GM20000 (cell line): ENCODE data around the gene TRIM17.

Experiments used
- DNase-seq: peaks from one replicate; pipeline ENCODE4 v3.0.0; 2012; ENCODE audit warnings: low spot score
- TF ChIP-seq, protein P1 (sequence below): IDR thresholded peaks from 2 replicates; pipeline ENCODE4 v1.5.1; 2012; ENCODE audit warnings: mild to moderate bottlenecking, control low read depth; ENCODE audit errors: extremely low read depth, missing control alignments

Gene TRIM17

DNA sequence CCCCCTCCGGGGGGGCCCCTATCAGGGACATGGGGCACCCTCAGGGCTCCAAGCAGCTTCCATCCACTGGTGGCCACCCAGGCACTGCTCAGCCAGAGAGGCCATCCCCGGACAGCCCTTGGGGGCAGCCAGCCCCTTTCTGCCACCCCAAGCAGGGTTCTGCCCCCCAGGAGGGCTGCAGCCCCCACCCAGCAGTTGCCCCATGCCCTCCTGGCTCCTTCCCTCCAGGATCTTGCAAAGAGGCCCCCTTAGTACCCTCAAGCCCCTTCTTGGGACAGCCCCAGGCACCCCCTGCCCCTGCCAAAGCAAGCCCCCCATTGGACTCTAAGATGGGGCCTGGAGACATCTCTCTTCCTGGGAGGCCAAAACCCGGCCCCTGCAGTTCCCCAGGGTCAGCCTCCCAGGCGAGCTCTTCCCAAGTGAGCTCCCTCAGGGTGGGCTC is 44.9 kb downstream of the TRIM17 start:
- TF ChIP-seq, protein P1, sequence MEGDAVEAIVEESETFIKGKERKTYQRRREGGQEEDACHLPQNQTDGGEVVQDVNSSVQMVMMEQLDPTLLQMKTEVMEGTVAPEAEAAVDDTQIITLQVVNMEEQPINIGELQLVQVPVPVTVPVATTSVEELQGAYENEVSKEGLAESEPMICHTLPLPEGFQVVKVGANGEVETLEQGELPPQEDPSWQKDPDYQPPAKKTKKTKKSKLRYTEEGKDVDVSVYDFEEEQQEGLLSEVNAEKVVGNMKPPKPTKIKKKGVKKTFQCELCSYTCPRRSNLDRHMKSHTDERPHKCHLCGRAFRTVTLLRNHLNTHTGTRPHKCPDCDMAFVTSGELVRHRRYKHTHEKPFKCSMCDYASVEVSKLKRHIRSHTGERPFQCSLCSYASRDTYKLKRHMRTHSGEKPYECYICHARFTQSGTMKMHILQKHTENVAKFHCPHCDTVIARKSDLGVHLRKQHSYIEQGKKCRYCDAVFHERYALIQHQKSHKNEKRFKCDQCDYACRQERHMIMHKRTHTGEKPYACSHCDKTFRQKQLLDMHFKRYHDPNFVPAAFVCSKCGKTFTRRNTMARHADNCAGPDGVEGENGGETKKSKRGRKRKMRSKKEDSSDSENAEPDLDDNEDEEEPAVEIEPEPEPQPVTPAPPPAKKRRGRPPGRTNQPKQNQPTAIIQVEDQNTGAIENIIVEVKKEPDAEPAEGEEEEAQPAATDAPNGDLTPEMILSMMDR = no peak
- DNase-seq = no peak

DNA sequence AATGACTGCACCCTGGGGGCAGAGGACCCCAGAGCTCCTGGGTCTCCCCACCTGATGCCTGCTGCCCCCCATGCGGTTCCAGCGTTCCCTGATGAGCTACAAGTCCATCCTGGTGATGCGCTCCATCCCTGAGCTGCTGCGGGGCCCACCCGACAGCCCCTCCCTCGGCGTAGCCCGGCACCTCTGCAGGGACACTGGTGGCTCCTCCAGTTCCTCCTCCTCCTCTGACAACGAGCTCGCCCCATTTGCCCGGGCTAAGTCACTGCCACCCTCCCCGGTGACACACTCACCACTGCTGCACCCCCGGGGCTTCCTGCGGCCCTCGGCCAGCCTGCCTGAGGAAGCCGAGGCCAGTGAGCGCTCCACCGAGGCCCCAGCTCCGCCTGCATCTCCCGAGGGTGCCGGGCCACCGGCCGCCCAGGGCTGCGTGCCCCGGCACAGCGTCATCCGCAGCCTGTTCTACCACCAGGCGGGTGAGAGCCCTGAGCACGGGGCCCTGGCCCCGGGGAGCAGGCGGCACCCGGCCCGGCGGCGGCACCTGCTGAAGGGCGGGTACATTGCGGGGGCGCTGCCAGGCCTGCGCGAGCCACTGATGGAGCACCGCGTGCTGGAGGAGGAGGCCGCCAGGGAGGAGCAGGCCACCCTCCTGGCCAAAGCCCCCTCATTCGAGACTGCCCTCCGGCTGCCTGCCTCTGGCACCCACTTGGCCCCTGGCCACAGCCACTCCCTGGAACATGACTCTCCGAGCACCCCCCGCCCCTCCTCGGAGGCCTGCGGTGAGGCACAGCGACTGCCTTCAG is 45.5 kb downstream of the TRIM17 start:
- no peak for DNase-seq
- TF ChIP-seq, protein P1 = no peak

DNA sequence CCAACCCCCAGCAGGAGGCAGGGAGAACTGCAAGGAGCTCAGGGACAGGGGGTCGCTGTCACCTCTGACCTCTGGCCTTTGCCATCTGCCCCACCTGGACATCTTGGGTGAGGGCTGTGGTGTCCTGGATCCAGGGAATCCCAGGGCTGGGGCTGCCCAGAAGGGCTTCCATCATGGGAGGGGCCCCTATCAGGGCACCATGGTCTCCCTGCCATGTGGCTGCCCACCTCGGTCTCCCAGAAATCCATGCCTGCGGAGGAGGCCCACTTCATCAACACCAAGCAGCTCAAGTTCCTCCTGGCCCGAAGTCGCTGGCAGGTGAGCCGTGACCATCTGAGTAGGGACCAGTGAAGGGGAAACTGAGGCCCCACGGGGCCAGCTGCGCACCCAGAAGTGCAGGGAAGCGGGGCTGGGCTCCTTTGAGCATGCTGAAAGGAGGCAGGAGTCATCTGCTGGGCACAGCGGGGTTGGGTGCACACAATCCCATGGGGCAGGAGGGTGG is 46.2 kb downstream of the TRIM17 start:
- TF ChIP-seq, protein P1 = no peak
- DNase-seq = no peak

DNA sequence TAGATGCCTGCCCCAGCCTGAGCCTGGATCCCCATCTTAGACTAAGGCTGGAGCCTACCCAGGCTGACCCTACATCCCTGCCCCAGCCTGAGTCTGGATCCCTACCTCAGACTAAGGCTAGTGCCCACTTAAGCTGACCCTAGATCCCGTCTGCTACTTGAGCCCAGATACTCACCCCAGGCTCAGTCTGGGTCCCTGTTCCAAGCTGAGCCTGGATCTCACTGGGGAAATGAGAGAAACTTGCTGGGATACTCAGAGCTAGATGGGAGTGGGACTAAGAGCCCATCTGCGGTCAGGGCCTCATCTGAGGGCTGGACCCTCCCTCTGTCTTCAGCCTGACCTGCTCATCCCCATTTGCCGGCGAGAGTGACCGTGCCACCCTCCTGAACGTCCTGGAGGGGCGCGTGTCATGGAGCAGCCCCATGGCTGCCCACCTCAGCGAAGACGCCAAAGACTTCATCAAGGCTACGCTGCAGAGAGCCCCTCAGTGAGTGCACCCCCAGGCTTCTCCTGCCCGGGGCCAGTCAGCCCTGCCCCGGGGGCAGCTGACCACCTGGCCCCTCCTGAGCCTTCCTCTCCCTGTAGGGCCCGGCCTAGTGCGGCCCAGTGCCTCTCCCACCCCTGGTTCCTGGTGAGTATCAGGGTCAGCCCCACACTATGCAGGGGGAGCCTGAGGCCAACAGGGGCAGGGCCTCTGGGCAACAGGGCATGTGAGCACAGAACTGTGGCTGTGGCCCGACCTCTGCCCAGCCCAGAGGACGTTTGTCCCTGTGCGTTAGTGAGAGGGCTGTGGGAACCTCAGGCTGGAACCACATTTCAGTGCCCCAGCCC is 46.8 kb downstream of the TRIM17 start:
- TF ChIP-seq, protein P1 = no peak
- DNase-seq = no peak

DNA sequence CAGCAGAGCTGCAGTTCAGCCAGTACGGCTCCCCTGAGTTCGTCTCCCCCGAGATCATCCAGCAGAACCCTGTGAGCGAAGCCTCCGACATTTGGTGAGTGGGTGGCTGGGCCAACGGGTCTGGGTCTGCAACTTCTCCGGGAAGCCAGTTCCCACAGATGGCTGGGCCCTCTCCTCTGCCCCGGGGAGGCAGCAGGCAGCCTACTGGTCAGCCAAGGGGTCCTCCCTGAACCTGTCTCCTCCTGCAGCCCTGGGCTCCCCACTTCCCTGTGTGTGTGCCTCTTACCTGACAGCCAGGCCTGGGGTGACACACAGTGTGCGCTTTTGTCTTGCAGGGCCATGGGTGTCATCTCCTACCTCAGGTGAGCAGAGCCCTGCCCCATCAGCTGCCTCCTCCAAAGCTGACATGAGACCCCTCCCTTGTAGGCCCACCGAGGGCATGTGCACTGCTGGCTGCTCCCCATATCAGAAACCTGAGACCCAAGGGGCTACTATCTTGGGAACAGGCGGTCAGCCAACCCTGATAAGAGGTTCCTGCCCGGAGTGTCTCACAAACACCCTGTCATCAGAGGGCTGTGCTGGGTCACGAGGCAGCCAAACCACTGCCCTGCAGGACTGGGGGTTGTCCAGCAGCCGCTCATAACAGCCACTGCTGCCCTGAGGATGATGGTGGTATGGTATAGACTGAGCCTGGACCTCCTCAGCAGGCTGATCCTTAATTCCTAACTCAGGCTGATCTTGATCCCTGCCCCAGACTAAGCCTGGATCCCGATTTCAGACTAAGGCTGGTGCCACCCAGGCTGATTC is 47.7 kb downstream of the TRIM17 start:
- TF ChIP-seq, protein P1 = no peak
- DNase-seq = no peak

DNA sequence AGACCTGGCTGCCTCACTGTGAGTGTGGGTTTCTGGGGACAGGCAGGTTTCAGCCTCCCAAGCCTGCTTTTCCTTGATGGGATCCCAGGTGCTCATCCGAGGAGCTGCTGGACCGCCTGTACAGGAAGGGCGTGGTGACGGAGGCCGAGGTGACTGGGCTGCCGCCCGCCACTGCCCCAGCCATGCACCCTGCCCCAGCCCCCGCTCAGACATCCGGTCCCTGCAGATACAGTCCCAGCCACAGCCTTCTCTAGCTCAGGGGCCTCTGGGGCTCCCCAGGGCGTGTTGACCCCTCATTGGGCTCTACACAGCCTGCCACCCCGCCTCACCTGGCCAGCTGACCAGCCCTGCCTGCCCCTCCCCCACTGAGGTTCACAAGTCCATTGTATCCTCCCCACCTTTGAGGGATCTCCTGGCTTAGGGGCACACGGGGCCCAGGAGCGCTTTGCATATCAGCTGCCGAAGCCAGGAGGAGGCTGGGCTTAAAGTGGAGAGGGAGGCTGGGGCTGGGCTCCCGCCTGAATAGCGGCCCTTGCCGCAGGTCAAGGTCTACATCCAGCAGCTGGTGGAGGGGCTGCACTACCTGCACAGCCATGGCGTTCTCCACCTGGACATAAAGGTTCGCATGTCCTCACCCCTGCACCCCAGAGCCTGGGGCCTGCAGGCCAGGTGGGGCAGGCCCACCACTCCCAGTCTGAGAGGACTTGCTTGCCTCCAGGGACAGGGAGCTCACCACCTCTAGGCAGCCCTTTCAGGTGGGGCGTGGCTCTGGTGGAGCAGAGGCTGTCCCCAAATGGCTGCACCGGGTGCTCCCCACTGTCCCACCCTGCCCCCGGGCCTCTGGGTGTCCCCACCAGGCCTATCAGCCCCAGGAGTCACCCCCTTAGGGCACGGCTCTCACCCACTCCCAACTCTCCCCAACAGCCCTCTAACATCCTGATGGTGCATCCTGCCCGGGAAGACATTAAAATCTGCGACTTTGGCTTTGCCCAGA is 48.6 kb downstream of the TRIM17 start:
- DNase-seq = no peak
- TF ChIP-seq, protein P1 = no peak
